Mammary epithelial cell (primary cell): Measurements from ENCODE around the gene BYSL.

ENCODE experiments used
- EZH2 ChIP-seq: IDR thresholded peaks from 2 replicates; pipeline ENCODE4 v1.6.1; 2012; ENCODE audit warnings: low read length, inconsistent platforms, borderline replicate concordance
- TF ChIP-seq, protein P1 (sequence below), 2 donors: IDR thresholded peaks in 1 of 2; conservative IDR thresholded peaks in 1 of 2; 2 replicates each; pipeline ENCODE4 v1.5.1; 2011 to 2012; ENCODE audit warnings: inconsistent platforms in 2 of 2, low read length in 2 of 2, mild to moderate bottlenecking in 2 of 2, control low read depth in 1 of 2, low read depth in 1 of 2; ENCODE audit not compliant: insufficient read depth in 1 of 2; ENCODE audit errors: extremely low read depth in 1 of 2

DNA sequence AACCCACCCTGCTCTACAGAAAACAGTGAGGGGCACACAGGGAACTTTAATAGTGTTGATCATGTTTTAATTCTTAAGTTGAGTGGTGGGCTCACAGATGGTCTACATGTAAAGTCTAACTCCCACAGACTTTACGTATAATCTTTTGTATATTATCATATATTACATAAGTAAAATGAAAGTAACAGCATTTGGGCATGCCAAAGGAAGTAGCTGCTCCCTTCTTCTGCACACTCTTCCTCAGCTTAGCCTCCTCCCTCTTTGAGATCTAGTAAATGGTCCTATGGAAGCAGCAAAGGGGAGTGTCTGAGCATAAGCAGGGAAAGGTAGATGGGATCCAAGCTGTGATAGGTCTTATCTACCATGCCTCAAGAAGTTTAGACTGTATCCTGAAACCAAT, 11.6 kb upstream of the BYSL start:
- TF ChIP-seq, protein P1, sequence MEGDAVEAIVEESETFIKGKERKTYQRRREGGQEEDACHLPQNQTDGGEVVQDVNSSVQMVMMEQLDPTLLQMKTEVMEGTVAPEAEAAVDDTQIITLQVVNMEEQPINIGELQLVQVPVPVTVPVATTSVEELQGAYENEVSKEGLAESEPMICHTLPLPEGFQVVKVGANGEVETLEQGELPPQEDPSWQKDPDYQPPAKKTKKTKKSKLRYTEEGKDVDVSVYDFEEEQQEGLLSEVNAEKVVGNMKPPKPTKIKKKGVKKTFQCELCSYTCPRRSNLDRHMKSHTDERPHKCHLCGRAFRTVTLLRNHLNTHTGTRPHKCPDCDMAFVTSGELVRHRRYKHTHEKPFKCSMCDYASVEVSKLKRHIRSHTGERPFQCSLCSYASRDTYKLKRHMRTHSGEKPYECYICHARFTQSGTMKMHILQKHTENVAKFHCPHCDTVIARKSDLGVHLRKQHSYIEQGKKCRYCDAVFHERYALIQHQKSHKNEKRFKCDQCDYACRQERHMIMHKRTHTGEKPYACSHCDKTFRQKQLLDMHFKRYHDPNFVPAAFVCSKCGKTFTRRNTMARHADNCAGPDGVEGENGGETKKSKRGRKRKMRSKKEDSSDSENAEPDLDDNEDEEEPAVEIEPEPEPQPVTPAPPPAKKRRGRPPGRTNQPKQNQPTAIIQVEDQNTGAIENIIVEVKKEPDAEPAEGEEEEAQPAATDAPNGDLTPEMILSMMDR (conservative IDR thresholded peaks at IDR 0.05 in 1 of 2, IDR thresholded peaks at IDR 0.05 in 1 of 2; ENCODE audit: extremely low read depth in 1 of 2, insufficient read depth in 1 of 2, low read depth in 1 of 2, low read length in 2 of 2), result no peak
- TF ChIP-seq EZH2, result no peak
